GM23338 (cell line): ENCODE data around the gene RPS19BP1. TPM values are rescaled to one million over a fixed set of nuclear protein-coding genes. Genes with fewer than 3 reads are reported as not detected.

Experiments used
- ATAC-seq: fragments of 200-7000 bp; cut with Tn5 transposase; 3 replicates; pipeline ENCODE4 v1.9.1; 2020
- DNase-seq: peaks from one replicate; pipeline ENCODE4 v3.0.0-alpha.2; 2015; ENCODE audit warnings: low spot score
- H2AFZ ChIP-seq: fragments of 200-600 bp; sonication (generic); 2 replicates; pipeline ENCODE4 v1.8.0; 2016; ENCODE audit warnings: antibody characterized with exemption, mild to moderate bottlenecking, moderate library complexity
- H3F3A ChIP-seq: fragments of 200-600 bp; sonication (generic); replicated peaks from 2 replicates; pipeline ENCODE4 v1.8.0; 2017; ENCODE audit warnings: antibody characterized with exemption, mixed run types, low read depth
- H3K27ac ChIP-seq: fragments of 200-600 bp; sonication (generic); 2 replicates; pipeline ENCODE4 v1.6.1; 2016; ENCODE audit warnings: low read depth
- H3K27me3 ChIP-seq: fragments of 200-600 bp; sonication (generic); 2 replicates; pipeline ENCODE4 v1.8.0; 2016; ENCODE audit warnings: mild to moderate bottlenecking, mixed run types, moderate library complexity; ENCODE audit not compliant: insufficient read depth
- H3K36me3 ChIP-seq: fragments of 200-600 bp; sonication (generic); 2 replicates; pipeline ENCODE4 v1.8.0; 2016; ENCODE audit warnings: mild to moderate bottlenecking; ENCODE audit not compliant: insufficient read depth
- H3K4me1 ChIP-seq: fragments of 200-600 bp; sonication (generic); 2 replicates; pipeline ENCODE4 v1.8.0; 2016; ENCODE audit warnings: mild to moderate bottlenecking, moderate library complexity; ENCODE audit not compliant: insufficient read depth
- H3K4me2 ChIP-seq: fragments of 200-600 bp; sonication (generic); 2 replicates; pipeline ENCODE4 v1.7.1; 2017; ENCODE audit warnings: mixed run types
- H3K4me3 ChIP-seq: fragments of 200-600 bp; sonication (generic); 2 replicates; pipeline ENCODE4 v1.6.1; 2016; ENCODE audit warnings: mixed run types
- H3K79me2 ChIP-seq: fragments of 200-600 bp; sonication (generic); replicated peaks from 2 replicates; pipeline ENCODE4 v1.8.0; 2017; ENCODE audit warnings: mild to moderate bottlenecking; ENCODE audit not compliant: insufficient read depth
- H3K9me2 ChIP-seq: fragments of 200-600 bp; sonication (generic); 2 replicates; pipeline ENCODE4 v1.8.0; 2017; ENCODE audit not compliant: insufficient read depth
- H4K20me1 ChIP-seq: fragments of 200-600 bp; sonication (generic); replicated peaks from 2 replicates; pipeline ENCODE4 v1.8.0; 2017; ENCODE audit warnings: mild to moderate bottlenecking; ENCODE audit not compliant: insufficient read depth
- H3K27ac Mint-ChIP-seq: 2 replicates; pipeline ENCODE4 v1.8.0; 2020; ENCODE audit warnings: inconsistent platforms, mild to moderate bottlenecking, moderate library complexity, mixed read lengths
- H3K27me3 Mint-ChIP-seq: 3 replicates; pipeline ENCODE4 v1.8.0; 2022; ENCODE audit warnings: low read depth, mild to moderate bottlenecking, moderate library complexity, mixed read lengths, inconsistent platforms; ENCODE audit not compliant: insufficient read depth, poor library complexity
- H3K36me3 Mint-ChIP-seq: 3 replicates; pipeline ENCODE4 v1.8.0; 2021; ENCODE audit warnings: low read depth, mild to moderate bottlenecking, inconsistent platforms, moderate library complexity, mixed read lengths
- H3K4me1 Mint-ChIP-seq: 3 replicates; pipeline ENCODE4 v1.8.0; 2020; ENCODE audit warnings: mild to moderate bottlenecking, inconsistent platforms, mixed read lengths
- H3K4me3 Mint-ChIP-seq: 3 replicates; pipeline ENCODE4 v1.8.0; 2021; ENCODE audit warnings: moderate library complexity, mild to moderate bottlenecking, inconsistent platforms, mixed read lengths
- H3K9me3 Mint-ChIP-seq: 3 replicates; pipeline ENCODE4 v1.8.0; 2020; ENCODE audit warnings: moderate library complexity, mild to moderate bottlenecking, inconsistent platforms, mixed read lengths
- CREB1 ChIP-seq: fragments of 250-450 bp; sonication (Bioruptor Pico); IDR thresholded peaks from 2 replicates; pipeline ENCODE4 v1.5.0; 2020; ENCODE audit warnings: low read depth, mild to moderate bottlenecking, moderate library complexity
- CTCF ChIP-seq, 2 experiments: fragments of 200-600 bp in 1 of 2; sonication (generic) in 1 of 2; conservative IDR thresholded peaks; 2 replicates each; pipeline versions ENCODE4 v1.5.1 to v1.6.1; 2016 to 2017; ENCODE audit warnings: antibody characterized with exemption in 2 of 2, low read depth in 2 of 2, mild to moderate bottlenecking in 2 of 2, moderate library complexity in 1 of 2
- ETS1 ChIP-seq: IDR thresholded peaks from 2 replicates; pipeline ENCODE4 v1.6.1; 2016; ENCODE audit warnings: antibody characterized with exemption
- EZH2 ChIP-seq: fragments of 200-600 bp; sonication (generic); IDR thresholded peaks from one replicate; pipeline ENCODE4 v1.8.0; 2017; ENCODE audit warnings: antibody characterized with exemption, mild to moderate bottlenecking, low read depth; ENCODE audit not compliant: unreplicated experiment
- JUNB ChIP-seq: IDR thresholded peaks from one replicate; pipeline ENCODE4 v1.6.1; 2016; ENCODE audit warnings: antibody characterized with exemption; ENCODE audit not compliant: unreplicated experiment
- NANOG ChIP-seq: IDR thresholded peaks from 2 replicates; pipeline ENCODE4 v1.6.1; 2016; ENCODE audit warnings: antibody characterized with exemption, borderline replicate concordance
- POLR2AphosphoS5 ChIP-seq: IDR thresholded peaks from 2 replicates; pipeline ENCODE4 v1.6.1; 2016; ENCODE audit warnings: antibody characterized with exemption, low read depth
- REST ChIP-seq: IDR thresholded peaks from one replicate; pipeline ENCODE4 v1.6.1; 2018; ENCODE audit warnings: antibody characterized with exemption; ENCODE audit not compliant: unreplicated experiment
- ZNF114 ChIP-seq: fragments of 250-450 bp; sonication (Bioruptor Pico); IDR thresholded peaks from 2 replicates; pipeline ENCODE4 v1.5.0; 2020; ENCODE audit warnings: mild to moderate bottlenecking, moderate library complexity
- ZNF331 ChIP-seq: fragments of 250-450 bp; sonication (Bioruptor Pico); IDR thresholded peaks from 2 replicates; pipeline ENCODE4 v1.5.0; 2020; ENCODE audit warnings: low read depth, mild to moderate bottlenecking, moderate library complexity
- polyA plus RNA-seq: library from polyadenylated mRNA; unstranded; fragments of >200 nt; fragmentation: Nextera tagmentation; extraction: Ambion mirVana; gene quantifications from 2 replicates; pipeline ENCODE4 v1.2.1, GENCODE V29; 2016
- total RNA-seq: library from RNA; depleted of rRNA; stranded (reverse); fragments of >200 nt; shearing (Covaris generic); gene quantifications from 2 replicates; pipeline ENCODE4 v1.2.3, GENCODE V29; 2014

The RPS19BP1 gene
- total and polyA plus RNA-seq, 2 experiments from 2014 or later = 153 to 215 TPM

- no peaks in the 10 kb centered on the region for H3K9me2 ChIP-seq
- Mint-ChIP-seq H3K4me3 (no peak overlapping the region), H3K27me3 (peaks cover 5% of the 10 kb centered on the region), H3K9me3 (no peaks in the 10 kb centered on the region), H3K36me3 (no peaks in the 10 kb centered on the region), H3K4me1 (peaks cover 10% of the 10 kb centered on the region), H3K27ac (no peak overlapping the region)
- H3K4me2 ChIP-seq = no peak overlapping the region
- no peaks in the 10 kb centered on the region for H3K79me2 ChIP-seq
- ATAC-seq (no peak), DNase-seq (no peak)
- H3K36me3 ChIP-seq = no peaks in the 10 kb centered on the region
- H3K27me3 ChIP-seq = no peaks in the 10 kb centered on the region
- no peak overlapping the region for H2AFZ ChIP-seq
- H3F3A ChIP-seq = no peaks in the 10 kb centered on the region
- H3K27ac ChIP-seq = no peak overlapping the region
- H3K4me3 ChIP-seq = no peak overlapping the region
- no peaks in the 10 kb centered on the region for H3K4me1 ChIP-seq
- no peaks in the 10 kb centered on the region; the same call in 1 of the 2 replicates for H4K20me1 ChIP-seq
- no peak for TF ChIP-seq ETS1
- TF ChIP-seq EZH2 = no peak
- no peak for TF ChIP-seq CREB1 (CRISPR knock-in tag)
- no peak for TF ChIP-seq POLR2AphosphoS5
- no peak for TF ChIP-seq REST
- TF ChIP-seq ZNF114 (CRISPR knock-in tag) = no peak
- no peak for TF ChIP-seq NANOG
- TF ChIP-seq JUNB = no peak
- no peak for TF ChIP-seq ZNF331 (CRISPR knock-in tag)
- no peak for TF ChIP-seq CTCF (conservative IDR thresholded peaks at IDR 0.05; ENCODE audit: low read depth in 2 of 2)
These were observed 43.9 kb downstream of the RPS19BP1 start for GRCh38 chr22:39488563-39489083.
